K562 (cell line): ENCODE measurements around the gene LPGAT1.

ENCODE experiments used
- ARHGAP35 ChIP-seq: fragments of 450-650 bp; IDR thresholded peaks from 2 replicates; pipeline ENCODE4 v1.6.1; 2018; ENCODE audit not compliant: partially characterized antibody
- DPF2 ChIP-seq: fragments of 450-650 bp; IDR thresholded peaks from 2 replicates; pipeline ENCODE4 v1.6.1; 2016
- LARP7 ChIP-seq: fragments of 450-650 bp; IDR thresholded peaks from 2 replicates; pipeline ENCODE4 v1.6.1; 2016
- POLR2AphosphoS5 ChIP-seq: IDR thresholded peaks from 2 replicates; pipeline ENCODE4 v1.6.1; 2011; ENCODE audit warnings: mild to moderate bottlenecking, low read depth, low read length, moderate library complexity; ENCODE audit not compliant: control insufficient read depth, insufficient read depth
- PREB ChIP-seq: sonication (generic); formaldehyde crosslinking; IDR thresholded peaks from 2 replicates; pipeline ENCODE4 v1.8.1; 2023; ENCODE audit warnings: mild to moderate bottlenecking, missing genetic modification reagents
- ZNF12 ChIP-seq: sonication (generic); formaldehyde crosslinking; IDR thresholded peaks from 2 replicates; pipeline ENCODE4 v1.4.0; 2020; ENCODE audit warnings: mild to moderate bottlenecking, missing genetic modification reagents
- ZNF444 ChIP-seq: fragments of 250-450 bp; sonication (Bioruptor Pico); IDR thresholded peaks from 2 replicates; pipeline ENCODE4 v1.4.0; 2020; ENCODE audit warnings: mild to moderate bottlenecking, moderate library complexity

GRCh38 chr1:211813590-211813989, 17.0 kb downstream of the LPGAT1 start:
- TF ChIP-seq LARP7 (no peak), ZNF12 (CRISPR knock-in tag) (no peak), DPF2 (no peak), ARHGAP35 (no peak), PREB (CRISPR knock-in tag) (no peak), POLR2AphosphoS5 (no peak), ZNF444 (CRISPR knock-in tag) (no peak)
